Retinal pigment epithelial cell (primary cell): ENCODE data around the gene LASP1.

Experiments
- DNase-seq: peaks from one replicate; pipeline ENCODE4 v3.0.0-alpha.2; 2010; ENCODE audit warnings: low read depth
- H3K4me3 ChIP-seq: 2 replicates; pipeline ENCODE4 v1.5.1; 2011; ENCODE audit warnings: mild to moderate bottlenecking, low read length, control low read depth, moderate library complexity
- TF ChIP-seq, protein P1 (sequence below): conservative IDR thresholded peaks from 2 replicates; pipeline ENCODE4 v1.5.1; 2011; ENCODE audit warnings: low read depth, low read length, control low read depth, inconsistent platforms

The LASP1 gene

DNA sequence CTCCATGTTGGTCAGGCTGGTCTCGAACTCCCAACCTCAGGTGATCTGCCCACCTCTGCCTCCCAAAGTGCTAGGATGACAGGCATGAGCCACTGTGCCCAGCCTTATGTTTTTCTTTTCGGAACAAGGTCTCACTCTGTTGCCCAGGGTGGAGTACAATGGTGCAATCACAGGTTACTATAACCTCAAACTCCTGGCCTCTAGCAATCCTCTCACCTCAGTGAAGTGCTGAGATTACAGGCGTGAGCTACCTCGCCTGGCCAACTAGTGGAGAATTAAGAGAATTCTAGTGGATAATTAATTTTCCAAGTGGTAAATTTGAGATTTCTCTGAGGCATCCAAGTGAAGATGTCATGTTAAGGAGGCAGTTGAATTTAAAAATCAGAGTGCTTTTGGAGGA lies 100.3 kb downstream of the LASP1 start:
- TF ChIP-seq, protein P1, sequence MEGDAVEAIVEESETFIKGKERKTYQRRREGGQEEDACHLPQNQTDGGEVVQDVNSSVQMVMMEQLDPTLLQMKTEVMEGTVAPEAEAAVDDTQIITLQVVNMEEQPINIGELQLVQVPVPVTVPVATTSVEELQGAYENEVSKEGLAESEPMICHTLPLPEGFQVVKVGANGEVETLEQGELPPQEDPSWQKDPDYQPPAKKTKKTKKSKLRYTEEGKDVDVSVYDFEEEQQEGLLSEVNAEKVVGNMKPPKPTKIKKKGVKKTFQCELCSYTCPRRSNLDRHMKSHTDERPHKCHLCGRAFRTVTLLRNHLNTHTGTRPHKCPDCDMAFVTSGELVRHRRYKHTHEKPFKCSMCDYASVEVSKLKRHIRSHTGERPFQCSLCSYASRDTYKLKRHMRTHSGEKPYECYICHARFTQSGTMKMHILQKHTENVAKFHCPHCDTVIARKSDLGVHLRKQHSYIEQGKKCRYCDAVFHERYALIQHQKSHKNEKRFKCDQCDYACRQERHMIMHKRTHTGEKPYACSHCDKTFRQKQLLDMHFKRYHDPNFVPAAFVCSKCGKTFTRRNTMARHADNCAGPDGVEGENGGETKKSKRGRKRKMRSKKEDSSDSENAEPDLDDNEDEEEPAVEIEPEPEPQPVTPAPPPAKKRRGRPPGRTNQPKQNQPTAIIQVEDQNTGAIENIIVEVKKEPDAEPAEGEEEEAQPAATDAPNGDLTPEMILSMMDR = no peak
- no peak overlapping the region for H3K4me3 ChIP-seq
- no peak for DNase-seq

DNA sequence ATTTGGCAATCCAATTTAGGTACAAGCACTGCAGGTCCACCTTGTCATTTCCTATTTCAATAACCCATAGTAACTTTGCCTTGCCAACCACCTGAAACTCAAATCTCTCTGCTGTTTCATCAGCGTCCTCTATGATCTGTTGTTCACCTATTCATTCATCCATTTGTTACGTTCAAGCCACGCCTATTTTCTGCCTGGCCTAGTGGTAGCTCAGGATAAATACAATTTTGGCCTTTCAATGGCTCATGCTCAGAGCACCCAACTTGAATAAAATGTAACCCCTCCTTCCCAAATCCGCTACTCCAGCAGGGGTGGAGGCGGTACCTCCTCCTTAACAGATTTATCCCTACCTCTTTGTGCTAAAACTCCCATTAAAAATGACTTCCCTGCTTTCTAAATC lies 100.9 kb downstream of the LASP1 start:
- DNase-seq = no peak
- H3K4me3 ChIP-seq = no peak overlapping the region
- TF ChIP-seq, protein P1 = no peak
